DMS 273 (cell line): ENCODE results near the gene COL11A2.
"Not testable (repeated sequence)": the region's sequence is repeated elsewhere in the genome, so short reads cannot be mapped to it uniquely, and the experiment has no call there.

Experiments
- DNase-seq: peaks from one replicate; lab custom pipeline; 2025; ENCODE audit not compliant: unreplicated experiment; lab: John Stamatoyannopoulos, UW

COL11A2 gene

GRCh38 chr6:33160096-33160495, 32.2 kb downstream of the COL11A2 start:
- DNase-seq, result no peak

- DNase-seq, result no peak
Measured at GRCh38 chr6:33156964-33157363, 35.3 kb downstream of the COL11A2 start.

- no peak for DNase-seq
Measured at GRCh38 chr6:33156561-33156960, 35.7 kb downstream of the COL11A2 start.

- no peak for DNase-seq
Measured at GRCh38 chr6:33154349-33154748, 37.9 kb downstream of the COL11A2 start.

- no peak for DNase-seq
Measured at GRCh38 chr6:33151050-33151449, 41.2 kb downstream of the COL11A2 start.

- not testable (repeated sequence) for DNase-seq
Measured at GRCh38 chr6:33150560-33150959, 41.7 kb downstream of the COL11A2 start.

GRCh38 chr6:33147807-33148666, 44.2 kb downstream of the COL11A2 start:
- peak; percentile 63 for DNase-seq

- no peak for DNase-seq
Measured at GRCh38 chr6:33144373-33144772, 47.9 kb downstream of the COL11A2 start.

- DNase-seq, result no peak
Measured at GRCh38 chr6:33143113-33143770, 49.0 kb downstream of the COL11A2 start.

GRCh38 chr6:33142501-33143070, 49.7 kb downstream of the COL11A2 start:
- DNase-seq, result no peak

- DNase-seq, result no peak
Measured at GRCh38 chr6:33140556-33140955, 51.7 kb downstream of the COL11A2 start.

GRCh38 chr6:33139596-33140206, 52.6 kb downstream of the COL11A2 start:
- DNase-seq, result no peak

- DNase-seq, result no peak
Measured at GRCh38 chr6:33136310-33136900, 55.9 kb downstream of the COL11A2 start.

GRCh38 chr6:33132081-33132524, 60.2 kb downstream of the COL11A2 start:
- DNase-seq, result no peak

- no peak for DNase-seq
Measured at GRCh38 chr6:33128318-33128717, 63.9 kb downstream of the COL11A2 start.

- DNase-seq, result peak; percentile 72
Measured at GRCh38 chr6:33126101-33126714, 66.1 kb downstream of the COL11A2 start.

GRCh38 chr6:33124947-33125346, 67.3 kb downstream of the COL11A2 start:
- DNase-seq, result no peak

- no peak for DNase-seq
Measured at GRCh38 chr6:33124525-33124901, 67.8 kb downstream of the COL11A2 start.

- peak; percentile 86 for DNase-seq
Measured at GRCh38 chr6:33123732-33124524, 68.3 kb downstream of the COL11A2 start.

GRCh38 chr6:33123181-33123580, 69.1 kb downstream of the COL11A2 start:
- no peak for DNase-seq
